Measurements from ENCODE around the gene MTFR1L.

GRCh38 chr1:25805863-25806225 lies 13.9 kb upstream of the MTFR1L start:
- TF ChIP-seq GATA2 (IDR thresholded peaks at IDR 0.05; ENCODE audit: low read depth, low read length) (no peak), GATA3 (IDR thresholded peaks at IDR 0.05; ENCODE audit: low read depth, low read length) (no peak)

Data from SH-SY5Y (cell line).